Fibroblast of villous mesenchyme (primary cell): ENCODE measurements around the gene EXOC4. TPM values are rescaled to one million over a fixed set of nuclear protein-coding genes. Genes with fewer than 3 reads are reported as not detected.

ENCODE experiments used
- DNase-seq: peaks from one replicate; pipeline ENCODE4 v3.0.0-alpha.2; 2010; ENCODE audit warnings: low read depth
- H3K4me3 ChIP-seq: 2 replicates; pipeline ENCODE4 v1.5.1; 2011; ENCODE audit warnings: low read depth, mild to moderate bottlenecking, low read length
- total RNA-seq: library from RNA; depleted of rRNA; stranded (reverse); fragments of >200 nt; gene quantifications from 2 replicates; pipeline ENCODE4 v1.2.3, GENCODE V29; 2012
- TF ChIP-seq, protein P1 (sequence below): IDR thresholded peaks from 2 replicates; pipeline ENCODE4 v1.5.1; 2012; ENCODE audit warnings: low read depth, mild to moderate bottlenecking, low read length; ENCODE audit not compliant: insufficient read depth

The EXOC4 gene
- total RNA-seq, 1 donor: 106 TPM

DNA sequence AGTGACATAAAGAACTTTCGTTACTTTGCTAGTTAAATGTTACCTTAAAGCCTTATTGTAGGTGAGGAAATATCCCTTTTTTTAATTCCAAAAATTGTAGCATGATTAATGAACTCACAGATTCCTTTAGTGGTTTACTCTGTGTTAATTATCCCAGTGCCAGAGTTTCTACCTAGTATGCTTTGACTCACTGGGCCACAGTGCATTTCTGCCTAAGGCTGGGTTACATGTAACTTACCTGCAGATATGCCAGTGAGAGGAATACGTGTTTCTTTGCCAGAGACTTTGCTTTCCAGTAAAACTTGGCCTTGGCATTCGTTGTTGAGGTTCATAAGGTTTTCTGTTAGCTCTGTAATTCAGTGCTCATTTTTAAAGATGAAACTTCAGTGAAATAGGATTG, 493.4 kb downstream of the EXOC4 start:
- no peak for DNase-seq
- no peak overlapping the region for H3K4me3 ChIP-seq
- TF ChIP-seq, protein P1, sequence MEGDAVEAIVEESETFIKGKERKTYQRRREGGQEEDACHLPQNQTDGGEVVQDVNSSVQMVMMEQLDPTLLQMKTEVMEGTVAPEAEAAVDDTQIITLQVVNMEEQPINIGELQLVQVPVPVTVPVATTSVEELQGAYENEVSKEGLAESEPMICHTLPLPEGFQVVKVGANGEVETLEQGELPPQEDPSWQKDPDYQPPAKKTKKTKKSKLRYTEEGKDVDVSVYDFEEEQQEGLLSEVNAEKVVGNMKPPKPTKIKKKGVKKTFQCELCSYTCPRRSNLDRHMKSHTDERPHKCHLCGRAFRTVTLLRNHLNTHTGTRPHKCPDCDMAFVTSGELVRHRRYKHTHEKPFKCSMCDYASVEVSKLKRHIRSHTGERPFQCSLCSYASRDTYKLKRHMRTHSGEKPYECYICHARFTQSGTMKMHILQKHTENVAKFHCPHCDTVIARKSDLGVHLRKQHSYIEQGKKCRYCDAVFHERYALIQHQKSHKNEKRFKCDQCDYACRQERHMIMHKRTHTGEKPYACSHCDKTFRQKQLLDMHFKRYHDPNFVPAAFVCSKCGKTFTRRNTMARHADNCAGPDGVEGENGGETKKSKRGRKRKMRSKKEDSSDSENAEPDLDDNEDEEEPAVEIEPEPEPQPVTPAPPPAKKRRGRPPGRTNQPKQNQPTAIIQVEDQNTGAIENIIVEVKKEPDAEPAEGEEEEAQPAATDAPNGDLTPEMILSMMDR: no peak

DNA sequence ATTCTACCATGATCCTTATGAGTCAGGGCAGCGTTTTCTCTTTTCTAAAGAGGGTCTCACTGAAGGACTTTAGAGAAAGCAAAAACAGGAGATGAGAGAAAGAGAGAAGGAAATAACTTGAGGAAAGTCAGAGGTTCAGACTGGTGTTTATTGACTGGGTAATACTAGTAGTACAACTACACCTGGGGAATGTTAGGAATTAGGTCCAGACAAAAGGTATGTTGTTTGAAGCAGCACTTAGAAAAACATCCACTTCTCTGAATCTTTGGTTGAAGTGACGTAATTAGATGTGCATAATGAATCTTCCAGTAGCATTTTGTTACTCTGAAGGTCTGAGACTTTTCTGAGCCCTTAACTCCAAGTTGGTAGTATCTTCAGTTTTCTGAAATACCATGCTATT, 494.0 kb downstream of the EXOC4 start:
- no peak overlapping the region for H3K4me3 ChIP-seq
- TF ChIP-seq, protein P1: no peak
- DNase-seq: no peak

- no peak overlapping the region for H3K4me3 ChIP-seq
- TF ChIP-seq, protein P1: no peak
- DNase-seq: no peak
Measured at GRCh38 chr7:133748443-133749407, 495.8 kb downstream of the EXOC4 start.

GRCh38 chr7:133750287-133750686, 497.4 kb downstream of the EXOC4 start:
- DNase-seq: no peak
- TF ChIP-seq, protein P1: no peak
- H3K4me3 ChIP-seq: no peak overlapping the region

DNA sequence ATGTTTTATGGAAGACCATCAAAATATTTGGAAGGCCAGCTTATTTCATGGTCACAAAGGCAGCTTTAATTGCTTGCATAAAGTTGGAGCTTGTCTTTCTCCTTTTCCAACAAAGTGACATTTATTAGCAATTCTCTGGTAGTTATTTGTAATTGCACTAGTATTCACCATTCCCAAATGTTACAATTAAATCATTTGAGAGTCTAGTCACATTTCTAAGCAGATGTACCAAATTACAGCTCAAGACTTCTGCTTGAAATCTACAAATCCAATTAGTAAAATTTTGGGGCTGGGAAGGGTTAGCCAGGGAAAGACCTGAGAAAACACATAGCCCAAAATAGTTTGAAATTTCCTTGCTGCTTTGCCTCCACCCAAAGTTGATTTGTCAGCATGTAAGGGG, 498.2 kb downstream of the EXOC4 start:
- H3K4me3 ChIP-seq: no peak overlapping the region
- TF ChIP-seq, protein P1: no peak
- no peak for DNase-seq

GRCh38 chr7:133753513-133753912, 500.6 kb downstream of the EXOC4 start:
- DNase-seq: no peak
- TF ChIP-seq, protein P1: no peak
- H3K4me3 ChIP-seq: no peak overlapping the region
